Left forelimb (tissue), 1 donor: ENCODE measurements around the gene KATNAL2.

Experiments used
- DNase-seq: peaks from one replicate; pipeline ENCODE4 v3.0.0-alpha.2; 2018; ENCODE audit warnings: low spot score

KATNAL2 gene

DNA sequence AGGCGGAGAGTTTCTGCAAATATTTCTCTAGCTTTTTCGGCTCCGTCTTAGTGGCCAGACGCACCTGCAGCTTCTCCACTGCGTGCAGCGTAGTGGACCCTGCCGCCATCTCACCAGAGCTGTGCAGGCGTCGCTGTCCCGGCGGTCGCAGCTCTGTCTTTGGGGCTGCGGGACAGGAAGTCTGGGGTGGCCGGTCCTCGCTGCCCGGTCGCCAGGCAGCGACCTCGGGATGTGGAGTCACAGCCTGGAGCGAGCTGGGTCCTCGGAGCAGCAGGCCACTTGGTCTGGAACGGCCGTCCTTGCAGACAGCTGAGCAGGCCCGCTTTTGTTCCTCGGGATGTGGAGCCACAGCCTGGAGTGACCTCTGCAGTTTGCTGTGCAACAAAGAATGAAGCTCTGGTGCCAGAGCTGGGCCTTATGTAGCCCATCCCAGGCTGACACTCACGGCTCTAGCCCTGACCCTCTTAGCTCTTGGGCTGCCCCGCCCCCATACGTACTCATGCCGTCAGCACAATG is 117.8 kb downstream of the KATNAL2 start, which contains the start of gene ELOA2:
Gene ELOA2, minus strand, starts transcription at position 466 of the 516 bp plus-strand sequence. Its CDS starts 357 bp downstream, at position 109.
- DNase-seq = no peak

DNA sequence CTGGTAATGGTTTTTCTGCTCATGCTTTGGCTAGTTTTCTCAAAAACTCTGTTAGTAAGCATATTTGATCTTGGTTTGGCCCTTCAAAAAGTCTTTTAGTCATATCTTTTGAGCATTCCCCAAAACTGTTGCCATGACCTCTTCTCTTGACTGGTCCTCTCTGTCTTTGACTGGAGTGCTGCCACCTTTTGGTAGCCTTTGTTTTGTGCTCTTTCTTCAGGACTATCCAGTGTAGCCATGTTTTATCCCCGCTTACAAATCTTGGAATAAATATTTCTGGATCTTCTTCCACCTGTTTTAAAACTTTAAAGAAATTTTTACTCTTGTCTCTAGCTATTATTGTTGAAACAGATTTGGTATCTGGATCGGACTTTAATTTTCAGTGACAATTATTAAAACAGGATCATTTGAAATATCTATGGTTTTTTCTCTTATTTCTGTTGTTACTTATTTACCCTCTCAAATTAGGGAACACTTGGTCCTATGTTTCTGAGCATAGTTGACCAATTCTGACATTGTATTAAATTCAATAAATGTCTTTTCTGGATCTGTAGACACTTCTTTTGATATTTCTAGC is 119.0 kb downstream of the KATNAL2 start:
- no peak for DNase-seq

DNA sequence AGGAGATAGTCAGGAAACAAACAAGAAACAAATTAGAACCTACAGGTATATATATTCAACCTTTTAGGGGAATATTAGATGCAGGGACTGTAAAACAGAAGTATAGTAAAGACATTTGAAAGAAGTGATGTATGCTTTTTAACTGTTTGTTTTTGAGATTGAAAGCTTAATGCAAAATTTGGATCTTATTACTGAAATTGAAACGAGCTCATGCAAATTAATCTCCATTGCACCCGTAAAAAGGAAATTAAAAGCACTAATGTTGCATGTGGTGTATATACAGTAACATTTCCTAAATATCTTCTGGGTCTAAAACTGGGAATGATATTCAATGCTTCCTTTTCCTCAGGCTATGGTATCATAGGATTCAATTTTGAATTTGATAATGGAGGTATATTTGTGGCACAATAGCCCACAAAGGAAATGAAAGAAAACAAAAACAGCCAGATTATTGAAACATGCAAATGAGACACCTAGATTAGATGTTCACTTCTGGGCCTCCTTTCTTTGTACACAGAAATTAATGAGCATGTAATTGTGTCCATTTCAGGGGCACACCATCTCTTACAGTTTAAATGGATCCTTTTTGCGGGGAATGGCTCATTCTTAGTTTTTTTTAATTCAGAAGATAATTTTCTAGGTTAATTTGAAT is 119.7 kb downstream of the KATNAL2 start:
- DNase-seq = no peak

DNA sequence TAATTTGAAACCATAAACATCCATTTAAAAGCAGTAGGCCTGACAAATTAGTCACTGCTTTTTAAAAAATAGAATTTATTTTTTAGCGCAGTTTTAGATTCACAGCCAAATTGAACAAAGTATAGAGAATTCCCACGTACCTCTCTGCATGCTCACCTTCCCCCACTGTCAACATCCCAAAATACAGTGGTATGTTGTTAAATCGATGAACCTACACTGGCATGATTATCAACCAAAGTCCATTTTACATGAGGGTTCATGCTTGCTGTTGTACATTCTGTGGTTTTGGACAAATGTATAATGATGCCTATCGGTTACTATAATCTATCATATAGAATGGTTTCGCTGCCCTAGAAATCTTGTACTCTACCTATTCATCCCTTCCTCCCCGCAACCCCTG is 123.6 kb downstream of the KATNAL2 start:
- no peak for DNase-seq

DNA sequence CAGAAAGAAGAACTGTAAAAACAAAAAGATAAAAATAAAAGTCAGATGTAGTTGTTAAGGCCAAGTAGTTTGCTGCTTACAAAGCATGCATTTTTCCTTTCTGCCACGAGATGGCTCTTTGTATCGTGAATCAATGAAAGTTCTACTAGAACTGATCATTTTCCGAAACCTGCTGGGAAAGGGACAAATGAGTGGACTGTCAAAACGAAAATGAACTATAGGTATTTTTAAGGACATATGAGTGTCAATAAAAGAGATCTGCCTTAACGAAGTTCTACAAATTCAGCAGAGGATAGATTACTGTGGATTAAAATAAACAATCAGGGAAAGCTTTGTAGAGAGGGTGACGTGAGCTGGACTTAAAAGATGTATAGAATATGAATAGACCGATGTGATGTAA is 133.1 kb downstream of the KATNAL2 start:
- no peak for DNase-seq

DNA sequence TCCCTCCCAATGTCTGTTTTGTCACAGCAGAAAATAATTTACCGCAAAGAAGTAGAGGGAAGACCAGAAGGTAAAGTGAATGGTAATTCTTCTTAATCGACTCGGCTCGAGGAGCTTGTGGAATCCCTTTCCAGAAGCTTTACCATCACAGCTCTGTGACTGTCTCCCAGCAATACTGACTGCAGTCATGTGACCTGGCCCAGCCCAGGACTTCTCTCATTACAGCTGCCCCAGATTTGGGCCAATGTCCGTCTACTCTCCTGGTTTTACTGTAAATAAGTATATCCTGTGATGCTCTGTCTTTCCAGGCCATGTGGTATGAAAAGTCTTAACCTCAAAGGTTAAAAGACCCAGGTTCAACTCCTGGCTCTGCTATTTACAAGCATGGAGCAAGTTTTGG is 137.0 kb downstream of the KATNAL2 start:
- DNase-seq = no peak

DNA sequence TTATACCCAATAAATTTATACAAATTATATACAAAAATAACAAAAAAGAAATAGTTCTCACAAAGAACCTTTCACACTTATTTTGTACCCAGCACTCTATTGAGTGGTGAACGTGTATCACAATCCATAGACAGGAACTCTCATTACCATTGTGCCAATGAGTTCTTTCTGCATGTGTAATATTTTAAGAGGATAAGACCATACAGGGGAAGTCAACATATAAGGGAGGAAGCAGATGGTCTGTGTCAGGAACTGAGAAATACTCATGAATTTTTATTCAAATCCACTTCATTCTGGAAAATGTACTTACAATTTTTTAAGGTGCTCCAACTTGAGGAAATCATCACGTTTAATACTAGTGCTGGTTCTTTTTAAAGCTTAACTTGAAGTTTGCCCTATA is 145.1 kb downstream of the KATNAL2 start:
- DNase-seq = no peak

DNA sequence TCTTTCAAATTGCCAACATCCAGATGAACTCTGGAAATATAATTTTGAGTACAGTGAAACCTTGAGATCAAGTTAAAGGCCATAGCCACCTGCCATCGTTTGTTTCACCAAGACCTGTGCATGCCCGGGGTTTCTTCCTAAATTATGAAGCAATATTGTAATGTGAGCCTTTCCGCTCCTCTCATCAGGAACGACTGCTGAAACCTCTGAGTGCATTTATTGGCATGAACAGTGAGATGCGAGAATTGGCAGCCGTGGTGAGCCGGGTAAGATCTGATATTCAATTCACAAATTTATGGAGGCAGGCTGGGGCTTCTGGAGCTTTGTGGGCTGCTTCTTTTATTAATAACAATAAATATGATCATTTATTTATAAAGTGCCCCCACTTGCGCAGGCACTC is 145.7 kb downstream of the KATNAL2 start:
- no peak for DNase-seq

DNA sequence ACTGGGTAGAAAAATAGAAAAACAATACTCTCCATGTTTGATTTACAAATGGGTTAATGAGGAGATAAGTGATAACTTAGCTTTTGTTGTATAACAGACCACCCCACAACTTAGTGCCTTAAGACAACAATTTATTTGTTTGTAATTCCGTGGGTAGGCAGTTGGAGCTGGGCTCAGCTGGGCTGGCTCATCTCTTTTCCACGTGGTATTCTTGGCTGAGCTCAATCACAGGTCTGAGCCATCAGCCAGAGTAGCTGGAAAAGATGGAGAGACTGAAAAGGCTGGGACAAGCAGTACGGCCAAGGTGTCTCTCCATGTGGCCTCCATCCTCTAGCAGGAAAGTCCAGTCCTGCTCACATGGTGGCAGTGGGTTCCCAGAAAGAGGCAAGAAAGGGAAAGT is 150.2 kb downstream of the KATNAL2 start:
- no peak for DNase-seq

DNA sequence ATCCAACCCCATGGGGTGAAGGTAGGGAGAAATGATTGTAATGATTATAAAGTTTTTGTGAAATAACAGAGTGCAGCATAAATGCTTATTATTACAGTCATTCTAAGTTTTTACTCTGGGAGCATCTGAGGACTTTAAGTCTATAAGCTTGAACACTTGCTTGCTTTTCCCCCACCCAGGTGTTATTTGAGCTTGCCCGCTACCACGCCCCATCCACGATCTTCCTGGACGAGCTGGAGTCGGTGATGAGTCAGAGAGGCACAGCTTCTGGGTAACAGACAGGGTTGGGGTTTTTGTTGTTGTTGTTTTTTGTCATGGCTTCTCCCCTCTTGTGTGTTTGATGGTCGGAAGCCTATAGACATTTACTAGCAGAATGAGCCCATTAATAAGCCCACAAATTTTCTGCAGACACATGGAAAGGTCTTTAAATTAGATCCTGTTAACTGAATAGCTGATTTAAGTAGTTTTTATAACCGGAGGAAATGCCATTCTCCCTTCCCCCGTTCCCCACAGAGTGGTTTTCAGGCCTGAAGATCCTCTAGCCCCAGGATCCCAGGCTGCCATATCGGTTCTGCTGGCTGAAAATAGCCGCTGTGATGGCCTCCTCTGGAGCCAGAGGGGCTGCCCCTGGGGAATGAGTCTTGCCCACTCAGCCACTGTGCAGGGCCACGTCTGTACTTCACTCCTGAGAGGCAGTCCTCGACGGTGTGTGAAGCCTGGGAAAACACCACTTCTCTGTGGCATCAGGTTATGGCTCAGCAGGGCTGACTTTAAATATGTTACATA is 157.9 kb downstream of the KATNAL2 start:
- no peak for DNase-seq

DNA sequence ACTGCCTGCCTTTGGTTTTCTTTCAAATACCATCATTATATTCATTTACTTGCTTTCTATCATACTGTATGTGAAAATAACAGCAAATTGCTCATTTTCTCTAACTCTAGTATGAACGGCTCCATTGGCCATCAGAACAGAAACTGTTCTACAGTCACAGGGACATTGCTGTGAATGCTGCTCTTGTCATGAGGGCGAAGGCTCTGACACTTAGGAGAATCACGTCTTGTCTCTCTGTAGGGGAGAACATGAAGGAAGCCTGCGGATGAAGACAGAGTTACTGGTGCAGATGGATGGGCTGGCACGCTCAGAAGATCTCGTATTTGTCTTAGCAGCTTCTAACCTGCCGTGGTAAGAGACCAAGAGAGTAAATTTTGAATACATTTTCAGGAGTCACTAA is 159.7 kb downstream of the KATNAL2 start:
- DNase-seq = no peak

DNA sequence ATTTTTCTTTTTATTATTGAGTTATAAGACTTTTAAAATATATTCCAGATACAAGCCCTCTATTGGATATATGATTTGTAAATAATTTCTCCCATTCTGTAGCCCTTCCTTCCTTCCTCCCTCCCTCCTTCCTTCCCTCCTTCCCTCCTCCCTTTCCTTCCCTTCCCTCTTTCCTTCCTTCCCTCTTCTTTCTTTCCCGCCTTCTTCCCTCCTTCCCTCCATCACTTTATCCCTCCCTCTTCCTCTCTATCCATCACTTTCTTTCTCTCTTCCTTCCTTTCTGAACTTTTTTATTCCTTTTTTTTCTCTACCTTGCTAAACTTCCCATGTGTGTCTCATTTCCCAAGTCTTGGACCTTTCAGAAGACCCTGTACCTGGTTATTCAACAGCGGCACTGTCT is 163.5 kb downstream of the KATNAL2 start:
- DNase-seq = no peak

DNA sequence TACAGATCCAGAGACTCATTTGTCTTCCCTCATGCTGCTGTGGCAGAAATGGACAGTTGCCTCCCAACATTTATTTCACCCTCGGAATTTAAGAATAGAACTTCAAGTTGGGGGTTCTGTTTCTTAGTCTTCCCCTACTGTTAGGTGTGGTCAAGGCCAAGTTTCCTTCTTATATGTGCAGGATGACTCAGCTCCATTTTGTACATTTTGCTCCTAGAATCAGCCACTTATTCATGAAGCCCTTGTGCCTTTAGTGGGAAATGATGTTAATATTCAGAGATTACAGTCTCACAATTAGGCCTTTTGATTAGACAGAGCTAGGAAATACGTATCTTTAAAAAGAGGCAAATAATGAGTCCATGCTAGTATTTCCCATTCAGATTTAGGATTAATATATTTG is 164.2 kb downstream of the KATNAL2 start:
- DNase-seq = no peak

DNA sequence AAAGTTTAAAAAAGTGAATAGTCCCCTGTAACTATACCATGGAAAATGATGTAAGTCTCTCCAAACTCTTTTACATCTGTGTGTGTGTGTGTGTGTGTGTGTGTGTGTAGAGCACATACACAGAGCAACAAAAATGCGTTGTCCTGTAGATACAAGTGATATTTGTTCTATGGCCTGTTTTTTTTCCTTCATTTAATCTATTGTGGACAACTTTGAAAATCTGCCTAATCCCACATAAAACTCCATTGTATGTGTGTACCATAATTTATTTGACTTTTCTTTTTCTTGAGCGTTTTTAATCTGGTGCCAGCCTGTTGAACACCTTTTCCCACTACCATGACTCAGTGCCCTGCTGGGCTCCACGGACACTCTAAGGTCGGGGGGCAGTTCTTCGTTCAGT is 170.3 kb downstream of the KATNAL2 start:
- no peak for DNase-seq

DNA sequence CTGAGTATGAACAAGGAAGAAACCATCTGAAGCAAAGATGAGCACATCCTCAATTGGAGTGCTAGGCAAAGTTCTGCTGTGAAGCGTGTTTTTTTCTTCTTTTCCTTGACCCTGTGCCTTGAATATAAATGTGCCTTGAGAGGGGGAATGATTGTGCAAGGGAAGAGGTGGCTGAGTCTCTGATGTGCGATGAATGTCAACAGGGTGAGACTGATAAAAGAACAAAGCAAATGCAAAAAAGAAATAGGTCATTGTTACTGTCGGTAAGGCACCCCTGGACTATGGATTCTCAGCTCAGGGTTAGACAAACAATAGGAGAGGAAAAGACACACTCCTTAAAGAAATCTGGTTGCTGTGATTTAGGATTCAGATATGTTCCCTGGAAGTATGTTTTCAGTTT is 178.4 kb downstream of the KATNAL2 start:
- DNase-seq = no peak

DNA sequence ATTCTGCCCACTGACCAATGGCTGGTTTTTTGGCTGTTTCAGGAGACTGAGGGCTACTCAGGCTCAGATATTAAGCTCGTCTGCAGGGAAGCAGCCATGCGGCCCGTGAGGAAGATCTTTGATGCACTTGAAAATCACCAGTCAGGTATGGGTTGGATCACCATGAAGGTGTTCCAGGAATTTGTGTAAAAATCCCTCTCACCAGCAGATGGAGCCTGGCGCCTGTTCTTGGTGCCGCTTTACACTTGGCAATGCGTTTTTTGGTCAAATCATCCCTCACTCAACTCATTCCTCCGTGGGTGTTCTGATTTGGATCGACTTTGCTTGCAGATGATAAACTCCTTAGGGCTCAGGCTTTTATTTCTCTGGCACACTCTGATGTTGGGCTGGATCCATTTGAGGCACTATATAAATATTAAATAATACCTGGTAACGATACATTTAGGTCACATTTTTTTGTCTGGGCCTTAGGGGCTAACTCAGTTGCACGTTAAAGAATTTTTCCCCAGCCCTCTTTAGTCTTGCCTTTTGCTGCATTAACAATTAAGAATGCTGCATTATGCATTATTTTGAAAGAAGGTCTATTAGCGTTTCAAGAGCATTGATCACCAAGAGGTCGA is 182.9 kb downstream of the KATNAL2 start:
- DNase-seq = no peak

DNA sequence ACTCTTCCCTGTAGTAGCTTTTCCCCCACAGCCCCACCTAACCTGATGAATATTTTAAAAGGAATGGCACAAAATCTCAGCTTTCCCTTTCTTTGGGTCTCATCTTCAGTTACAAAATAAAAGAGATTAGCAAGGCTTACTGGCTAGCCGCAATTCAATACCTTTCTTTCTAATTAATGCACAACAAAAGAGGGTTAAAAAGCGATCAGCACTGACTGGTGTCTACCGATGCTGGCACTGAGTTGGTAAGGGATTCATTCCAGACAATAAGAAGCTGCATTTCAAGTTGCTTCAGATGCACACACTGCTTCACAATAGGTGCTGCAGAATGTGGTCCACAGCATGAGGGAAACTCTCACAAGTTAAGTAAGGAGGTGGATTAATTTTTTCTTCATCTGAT is 191.0 kb downstream of the KATNAL2 start:
- no peak for DNase-seq

DNA sequence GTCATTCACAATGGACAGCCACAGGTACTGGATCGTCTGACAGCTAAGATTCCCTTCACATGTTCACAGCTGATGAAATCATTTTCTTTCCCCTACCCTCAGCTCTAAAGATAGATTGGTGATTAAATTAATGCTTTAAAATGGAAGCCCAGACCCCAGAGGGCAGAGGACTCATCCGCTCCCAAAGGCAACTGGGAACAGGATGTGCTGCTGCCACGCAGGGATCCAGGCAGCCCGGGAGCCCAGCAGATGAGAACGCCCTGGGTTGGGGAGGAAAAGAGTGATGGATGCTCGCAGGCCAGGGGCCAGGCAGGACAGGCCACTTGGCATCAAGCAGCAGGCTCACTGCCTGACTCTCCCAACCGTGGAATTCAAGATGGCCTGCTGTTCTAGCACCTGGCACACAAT is 191.6 kb downstream of the KATNAL2 start:
- DNase-seq = no peak

DNA sequence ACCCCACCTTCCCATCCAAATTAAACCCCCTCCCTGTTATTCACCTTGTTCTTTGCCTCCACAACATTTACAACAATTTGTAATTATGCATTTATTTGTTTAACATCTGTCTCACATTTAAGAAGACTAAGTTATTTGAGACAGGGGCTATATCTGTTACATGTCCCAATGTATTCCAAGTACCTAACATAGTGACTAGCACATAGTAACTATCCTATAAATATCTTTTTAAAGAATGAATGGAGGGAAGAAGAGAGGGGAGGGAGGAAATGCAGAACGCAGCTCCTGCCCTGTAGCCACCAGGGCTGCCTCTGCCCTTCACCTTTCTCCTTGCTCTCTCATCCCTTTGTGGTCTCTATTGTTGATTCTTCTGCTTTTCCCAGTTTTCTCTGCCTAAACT is 192.3 kb downstream of the KATNAL2 start:
- DNase-seq = no peak

DNA sequence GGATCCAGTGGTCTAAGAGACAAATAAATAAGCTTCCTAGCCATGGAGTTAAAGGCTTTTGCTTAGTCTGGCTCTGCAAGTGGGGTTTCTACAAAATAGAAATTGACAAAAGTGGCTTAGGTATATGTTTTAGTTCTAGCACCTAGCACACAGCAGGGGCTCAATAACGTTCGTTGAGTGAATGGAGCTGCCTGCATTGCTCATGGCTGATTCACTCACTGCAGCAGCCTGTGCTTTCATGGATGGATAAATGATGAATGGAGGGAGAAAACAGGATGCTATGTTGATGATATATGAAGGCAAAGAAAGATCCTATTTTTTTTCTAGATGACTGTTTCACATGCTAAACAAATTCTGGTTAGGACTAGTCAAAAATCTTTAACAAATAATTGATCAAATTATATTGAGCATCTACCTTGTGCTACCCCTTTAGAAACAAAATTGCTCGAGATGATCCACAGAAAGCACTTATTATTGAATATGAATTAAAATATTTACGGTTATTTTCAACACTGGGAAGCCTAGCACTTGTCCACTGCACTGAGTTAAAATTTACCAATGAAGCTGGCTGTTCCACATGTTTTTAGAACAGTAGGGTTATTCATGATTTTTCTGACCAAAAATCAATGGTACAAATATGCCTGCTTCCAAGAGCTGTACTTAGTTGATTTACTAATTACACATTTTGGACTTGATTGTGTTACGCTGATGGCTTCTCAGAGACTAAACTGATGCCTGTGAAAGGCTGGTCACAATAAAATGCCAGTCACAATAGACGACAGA is 193.3 kb downstream of the KATNAL2 start:
- DNase-seq = no peak

DNA sequence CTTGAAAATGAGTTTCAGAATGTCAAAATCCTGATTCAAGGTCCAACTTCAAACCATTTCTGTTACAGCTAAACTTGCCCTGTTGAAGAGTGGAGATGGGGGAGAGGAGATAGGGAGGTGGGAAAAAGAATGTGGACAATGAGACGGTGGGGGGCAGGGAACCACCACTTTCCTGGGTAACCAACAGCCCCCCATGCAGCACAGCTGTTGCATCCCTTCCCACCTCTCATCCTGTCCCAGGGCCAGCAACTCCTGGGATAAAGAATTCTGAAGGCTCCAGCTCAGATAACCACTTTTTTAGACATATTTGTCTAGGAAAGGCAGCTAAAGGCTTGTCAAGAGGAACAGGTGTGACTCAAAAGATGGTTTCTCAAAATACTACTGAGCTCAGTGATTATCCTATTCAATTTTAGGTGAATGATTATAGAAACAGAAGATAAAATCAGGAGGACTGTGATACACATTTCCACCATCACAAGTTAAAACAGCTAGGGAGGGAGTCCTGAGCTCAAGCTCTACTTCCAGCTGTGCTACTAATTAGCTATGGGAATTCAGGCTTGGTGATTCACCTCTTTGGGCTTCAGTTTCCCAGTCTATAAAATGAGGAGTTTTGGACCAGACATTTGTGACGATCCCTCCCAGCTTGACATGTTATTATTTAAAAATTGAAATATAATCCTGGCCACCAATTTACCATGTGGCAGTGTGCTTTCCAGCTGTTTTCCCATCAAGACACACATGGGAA is 196.6 kb downstream of the KATNAL2 start:
- DNase-seq = no peak
